Glutamatergic neuron (in vitro differentiated cells): ENCODE measurements around the gene BRD1. TPM values are rescaled to one million over a fixed set of nuclear protein-coding genes. Genes with fewer than 3 reads are reported as not detected.

Experiments
- DNase-seq: peaks from one replicate; pipeline ENCODE4 v3.0.0; 2022
- H3K27ac Mint-ChIP-seq: one replicate; pipeline ENCODE4 v1.8.0; 2020; ENCODE audit warnings: mild to moderate bottlenecking, mixed read lengths, inconsistent platforms; ENCODE audit not compliant: unreplicated experiment
- H3K27me3 Mint-ChIP-seq: one replicate; pipeline ENCODE4 v1.8.0; 2020; ENCODE audit warnings: mild to moderate bottlenecking, moderate library complexity, mixed read lengths, inconsistent platforms; ENCODE audit not compliant: unreplicated experiment
- H3K36me3 Mint-ChIP-seq: one replicate; pipeline ENCODE4 v1.8.0; 2020; ENCODE audit warnings: mild to moderate bottlenecking, mixed read lengths, inconsistent platforms; ENCODE audit not compliant: unreplicated experiment
- H3K4me1 Mint-ChIP-seq: one replicate; pipeline ENCODE4 v1.8.0; 2020; ENCODE audit warnings: mild to moderate bottlenecking, low read depth, mixed read lengths, inconsistent platforms; ENCODE audit not compliant: unreplicated experiment
- H3K4me3 Mint-ChIP-seq: one replicate; pipeline ENCODE4 v1.8.0; 2020; ENCODE audit warnings: mild to moderate bottlenecking, mixed read lengths, inconsistent platforms; ENCODE audit not compliant: unreplicated experiment
- H3K9me3 Mint-ChIP-seq: one replicate; pipeline ENCODE4 v1.8.0; 2020; ENCODE audit warnings: mild to moderate bottlenecking, moderate library complexity, mixed read lengths, inconsistent platforms; ENCODE audit not compliant: unreplicated experiment
- CTCF ChIP-seq: fragments of 200-600 bp; sonication (generic); IDR thresholded peaks from one replicate; pipeline ENCODE4 v1.5.0; 2021; ENCODE audit not compliant: partially characterized antibody, unreplicated experiment
- total RNA-seq: library from RNA; stranded (reverse); fragmentation: NEBNext Ultra II Directional; extraction: Animal tissue kit (Norgen Biotek cat#: 25700); gene quantifications from one replicate; pipeline ENCODE4 v1.2.1, GENCODE V29; 2021; ENCODE audit not compliant: unreplicated experiment

Gene BRD1
- total RNA-seq, 1 donor from 2014 or later: 73.7 TPM

GRCh38 chr22:49768951-49769690, 58.6 kb downstream of the BRD1 start:
- H3K27me3 Mint-ChIP-seq: peaks cover 18% of the 10 kb centered on the region
- H3K36me3 Mint-ChIP-seq: peaks cover 7% of the 10 kb centered on the region
- no peak for TF ChIP-seq CTCF
- H3K4me1 Mint-ChIP-seq: peaks cover 8% of the 10 kb centered on the region
- peak; percentile 56 for DNase-seq
- H3K4me3 Mint-ChIP-seq: no peak overlapping the region
- peaks cover 4% of the 10 kb centered on the region for H3K9me3 Mint-ChIP-seq
- H3K27ac Mint-ChIP-seq: peak overlapping the region; percentile 74

GRCh38 chr22:49768077-49768910, 59.4 kb downstream of the BRD1 start:
- DNase-seq: no peak
- Mint-ChIP-seq H3K27me3 (peaks cover 17% of the 10 kb centered on the region), H3K9me3 (peaks cover 4% of the 10 kb centered on the region), H3K27ac (peak overlapping the region; percentile 74), H3K4me3 (peak overlapping the region; percentile 6), H3K36me3 (peaks cover 7% of the 10 kb centered on the region), H3K4me1 (peaks cover 6% of the 10 kb centered on the region)
- TF ChIP-seq CTCF: no peak

GRCh38 chr22:49767355-49768062, 60.2 kb downstream of the BRD1 start:
- peaks cover 18% of the 10 kb centered on the region for H3K27me3 Mint-ChIP-seq
- no peak overlapping the region for H3K27ac Mint-ChIP-seq
- peaks cover 4% of the 10 kb centered on the region for H3K9me3 Mint-ChIP-seq
- peak; percentile 72 for DNase-seq
- H3K4me3 Mint-ChIP-seq: no peak overlapping the region
- peaks cover 7% of the 10 kb centered on the region for H3K36me3 Mint-ChIP-seq
- TF ChIP-seq CTCF: peak; percentile 62
- H3K4me1 Mint-ChIP-seq: peaks cover 6% of the 10 kb centered on the region

- TF ChIP-seq CTCF: no peak
- Mint-ChIP-seq H3K36me3 (peaks cover 7% of the 10 kb centered on the region), H3K27ac (no peak overlapping the region), H3K9me3 (peaks cover 4% of the 10 kb centered on the region), H3K27me3 (peaks cover 17% of the 10 kb centered on the region), H3K4me1 (peaks cover 6% of the 10 kb centered on the region), H3K4me3 (no peak overlapping the region)
- DNase-seq: peak; percentile 12
Measured at GRCh38 chr22:49765951-49766350, 61.7 kb downstream of the BRD1 start.
